HG03097 (cell line): Measurements from ENCODE around the gene RPF1.

Source experiments
- ATAC-seq: cut with Tn5 transposase; IDR thresholded peaks from one replicate; pipeline ENCODE4 v1.9.1; 2021; ENCODE audit not compliant: unreplicated experiment, low FRiP score

Gene RPF1

GRCh38 chr1:84541679-84542078 is 62.6 kb downstream of the RPF1 start:
- no peak for ATAC-seq
